NCI-H524 (cell line): ENCODE results near the gene MAZ.
"Not testable (repeated sequence)": the region's sequence is repeated elsewhere in the genome, so short reads cannot be mapped to it uniquely, and the experiment has no call there.

Experiments used
- DNase-seq, 2 experiments: peaks; one replicate each; lab custom pipeline; 2025; lab: John Stamatoyannopoulos, UW

The MAZ gene

DNA sequence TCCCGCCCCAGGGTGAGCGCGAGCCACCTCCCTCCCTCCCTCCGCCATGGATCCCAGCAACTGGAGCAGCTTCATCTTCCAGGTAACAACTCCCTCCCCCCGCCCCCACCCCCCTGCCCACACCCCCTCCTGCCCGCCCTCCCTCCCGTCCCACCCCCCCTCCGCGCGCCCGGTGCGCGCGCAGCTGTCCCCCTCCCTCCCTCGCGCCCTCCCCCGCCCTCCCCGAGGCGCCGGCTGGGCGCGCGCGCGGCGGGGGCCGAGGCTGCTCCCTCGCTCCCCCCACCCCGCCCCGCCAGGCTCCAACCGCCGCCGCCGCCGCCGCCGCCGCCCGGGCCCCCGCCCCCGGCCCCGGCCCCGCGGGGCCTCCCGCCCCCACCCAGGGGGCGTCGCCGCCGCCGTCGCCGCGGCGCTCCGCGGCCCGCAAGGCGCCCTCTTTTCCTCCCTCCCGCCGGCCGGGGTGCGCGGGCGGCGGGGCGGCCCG lies at the start of gene MAZ:
MAZ (plus strand) TSS at position 431 of the 481 bp plus-strand sequence. CDS start 173 bp downstream, outside the sequence.
- DNase-seq: no peak

DNA sequence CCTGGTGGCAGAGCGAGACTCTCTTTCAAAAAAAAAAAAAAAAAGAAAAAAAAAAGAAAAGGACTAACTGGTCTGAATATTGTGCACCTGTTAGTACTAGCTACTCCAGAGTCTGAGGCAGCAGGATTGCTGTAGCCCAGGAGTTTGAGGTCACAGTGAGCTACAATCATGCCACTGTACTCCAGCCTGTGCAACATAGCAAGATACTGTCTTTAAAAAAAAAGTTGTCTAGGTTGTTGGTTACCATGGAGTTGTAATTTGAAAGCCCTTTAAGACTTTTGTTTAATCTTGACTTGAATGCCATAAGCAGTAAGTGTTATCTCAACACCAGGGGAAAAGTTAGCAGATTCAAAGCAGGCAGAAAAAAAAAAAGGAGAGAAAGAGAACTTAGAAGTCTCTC lies 49.7 kb upstream of the MAZ start:
- DNase-seq: no peak

DNA sequence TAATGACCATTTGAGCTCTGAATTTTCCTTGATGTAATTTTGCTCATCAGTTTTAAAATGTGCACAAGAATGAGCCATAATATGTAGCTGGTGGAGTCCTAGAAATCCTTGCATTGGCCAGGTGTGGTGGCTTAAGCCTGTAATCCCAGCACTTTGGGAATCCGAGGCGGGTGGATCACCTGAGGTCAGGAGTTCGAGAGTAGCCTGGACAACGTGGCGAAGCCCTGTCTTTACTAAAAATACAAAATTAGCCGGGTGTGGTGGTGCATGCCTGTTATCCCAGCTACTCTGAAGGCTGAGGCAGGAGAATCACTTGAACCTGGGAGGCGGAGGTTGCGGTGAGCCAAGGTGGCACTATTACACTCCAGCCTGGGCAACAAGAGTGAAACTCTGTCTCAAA lies 49.2 kb upstream of the MAZ start:
- not testable (repeated sequence) for DNase-seq

DNA sequence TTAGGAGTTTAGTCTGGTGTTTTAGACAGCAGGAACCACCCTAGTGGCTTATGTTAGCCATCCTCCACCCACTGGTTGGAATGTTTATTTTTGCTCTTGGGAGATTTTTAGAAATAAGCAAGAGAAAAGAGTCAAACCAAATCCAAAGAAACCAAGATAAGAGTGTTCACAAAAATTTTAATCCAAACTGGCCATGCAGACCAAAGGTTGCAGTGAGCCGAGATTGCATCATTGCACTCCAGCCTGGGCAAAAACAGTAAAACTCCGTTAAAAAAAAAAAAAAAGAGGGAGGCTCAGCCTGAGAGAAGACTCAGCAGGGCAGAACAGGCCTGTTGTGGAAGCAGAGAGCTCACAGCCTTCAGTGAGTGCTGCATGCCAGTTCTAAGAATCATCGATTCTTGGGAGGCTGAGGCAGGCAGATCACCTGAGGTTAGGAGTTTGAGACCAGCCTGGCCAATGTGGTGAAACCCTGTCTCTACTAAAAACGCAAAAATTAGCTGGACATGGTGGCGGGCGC lies 48.3 kb upstream of the MAZ start:
- DNase-seq: no peak

DNA sequence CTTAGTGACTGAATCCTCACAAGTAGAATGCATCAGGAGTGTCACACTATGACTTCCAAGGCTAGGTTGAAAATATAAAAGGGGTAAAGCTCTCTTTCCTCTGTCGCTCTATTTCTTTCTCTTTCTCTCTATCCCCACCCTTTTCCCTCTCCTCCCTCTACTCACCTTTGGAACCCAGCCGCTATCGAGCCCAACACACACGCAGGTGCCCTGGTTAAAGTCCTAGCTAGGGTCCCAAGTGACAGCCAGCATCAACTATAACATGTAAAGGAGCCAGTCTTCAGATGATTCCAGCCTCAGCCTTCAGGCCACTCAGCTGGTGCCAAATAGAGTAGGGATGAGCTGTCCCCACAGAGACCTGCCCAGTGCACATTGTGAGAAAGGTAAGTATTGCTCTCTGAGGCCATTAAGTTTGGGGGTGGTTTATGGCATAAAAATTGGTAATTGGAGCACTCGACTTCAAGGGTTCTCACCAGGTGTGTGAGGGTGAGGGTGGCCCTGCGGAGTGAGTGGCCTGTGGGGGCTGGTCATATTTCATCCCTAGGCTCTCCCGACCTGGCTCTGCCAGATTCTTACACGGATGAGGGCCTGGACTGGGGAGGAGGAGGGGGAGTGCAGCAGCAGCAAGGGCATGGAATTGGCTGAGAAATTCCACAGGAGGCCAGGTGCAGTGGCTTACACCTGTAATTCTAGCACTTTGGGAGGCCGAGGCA lies 45.6 kb upstream of the MAZ start:
- no peak for DNase-seq

DNA sequence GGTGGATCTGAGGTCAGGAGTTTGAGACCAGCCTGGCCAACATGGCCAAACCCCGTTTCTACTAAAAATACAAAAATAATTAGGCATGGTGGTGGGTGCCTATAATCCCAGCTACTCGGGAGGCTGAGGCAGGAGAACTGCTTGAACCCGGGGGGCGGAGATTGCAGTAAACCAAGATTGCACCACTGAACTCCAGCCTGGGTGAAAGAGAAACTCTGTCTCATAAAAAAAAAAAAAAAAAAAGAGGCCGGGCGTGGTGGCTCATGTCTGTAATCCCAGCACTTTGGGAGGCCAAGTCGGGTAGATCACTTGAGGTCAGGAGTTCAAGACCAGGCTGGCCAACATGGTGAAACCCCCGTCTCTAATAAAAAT lies 45.1 kb upstream of the MAZ start:
- not testable (repeated sequence) for DNase-seq

DNA sequence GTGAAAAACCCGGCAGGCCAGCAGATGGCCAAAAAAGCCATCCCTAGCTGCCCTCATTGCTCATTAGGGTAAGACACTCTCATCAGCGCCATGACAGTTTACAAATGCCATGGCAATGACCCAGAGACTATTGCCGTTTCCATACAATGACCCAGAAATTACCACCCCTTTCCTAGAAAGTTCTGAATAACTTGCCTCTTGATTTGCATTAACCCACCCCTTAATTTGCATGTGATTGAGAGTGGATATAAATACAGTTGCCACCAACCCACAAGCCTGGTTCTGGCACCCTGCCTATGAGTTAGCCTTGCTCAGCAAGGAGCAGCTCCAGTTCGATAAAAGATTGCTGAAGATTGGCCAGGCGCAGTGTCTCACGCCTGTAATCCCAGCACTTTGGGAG lies 44.4 kb upstream of the MAZ start:
- DNase-seq: no peak

DNA sequence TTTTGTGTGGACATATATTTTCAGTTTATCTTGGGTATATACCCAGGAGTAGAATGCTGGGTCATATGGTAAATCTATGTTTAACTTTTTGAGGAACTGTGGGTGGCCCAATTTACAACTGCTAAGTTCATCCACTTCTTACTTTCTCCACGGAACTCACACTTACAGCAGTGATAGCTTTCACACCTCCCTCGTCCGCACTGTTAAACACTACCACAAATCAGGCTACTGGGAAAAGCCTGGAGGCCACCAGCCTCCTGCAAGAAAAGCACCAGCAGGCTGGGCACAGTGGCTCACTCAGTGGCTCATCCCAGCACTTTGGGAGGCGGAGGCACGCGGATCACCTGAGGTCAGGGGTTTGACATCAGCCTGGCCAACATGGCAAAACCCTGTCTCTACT lies 43.0 kb upstream of the MAZ start:
- DNase-seq: no peak

DNA sequence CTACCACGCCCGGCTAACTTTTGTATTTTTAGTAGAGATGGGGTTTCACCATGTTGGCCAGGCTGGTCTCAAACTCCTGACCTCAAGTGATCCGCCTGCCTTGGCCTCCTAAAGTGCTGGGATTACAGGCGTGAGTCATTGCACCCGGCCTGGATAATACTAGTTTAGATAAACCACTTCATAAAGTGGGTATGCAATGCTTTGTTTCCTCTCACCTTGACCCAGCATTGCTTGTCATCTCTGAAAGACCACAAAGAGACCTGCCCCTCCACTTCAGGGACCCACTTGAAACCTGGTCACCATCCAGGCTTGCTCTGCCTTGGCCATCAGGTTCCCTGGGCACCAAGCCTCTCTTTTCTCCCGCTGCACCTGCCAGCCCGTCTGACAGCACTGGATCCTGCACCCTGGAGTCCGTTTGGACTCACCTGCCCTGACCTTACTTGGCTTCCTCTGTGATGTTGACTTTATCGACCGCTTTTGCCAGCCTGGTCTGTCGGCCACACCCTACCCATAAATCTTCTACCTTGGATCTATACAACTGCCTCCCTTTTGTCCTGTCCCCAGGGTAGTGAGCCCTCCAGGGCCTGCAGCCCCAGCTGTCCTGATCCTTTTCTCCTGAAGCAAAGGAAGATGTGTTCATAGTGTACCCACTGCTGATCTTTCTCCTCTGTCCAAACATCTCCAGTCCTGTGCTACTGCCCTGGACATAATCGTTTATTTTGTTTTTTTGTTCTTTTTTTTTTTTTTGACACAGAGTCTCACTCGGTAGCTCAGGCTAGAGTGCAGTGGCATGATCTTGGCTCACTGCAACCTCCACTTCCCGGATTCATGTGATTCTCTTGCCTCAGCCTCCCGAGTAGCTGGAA lies 40.9 kb upstream of the MAZ start:
- DNase-seq: no peak

DNA sequence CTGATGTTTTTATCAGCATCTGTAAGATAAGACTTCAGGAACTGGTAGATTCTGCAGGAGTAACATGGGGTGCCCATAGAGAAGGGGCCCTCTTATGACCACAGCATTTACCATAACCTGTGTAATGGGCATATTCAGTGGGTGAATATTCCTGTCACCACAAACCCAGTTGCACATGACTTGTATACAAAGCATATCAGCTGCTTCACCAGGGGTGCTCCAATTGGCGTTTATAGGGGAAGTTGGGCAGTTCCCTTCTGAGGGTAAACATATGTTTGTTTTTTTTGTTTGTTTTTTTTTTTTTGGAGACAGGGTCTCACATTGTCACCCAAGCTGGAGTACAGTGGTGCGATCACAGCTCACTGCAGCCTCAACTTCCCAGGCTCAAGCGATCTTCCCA lies 39.8 kb upstream of the MAZ start:
- no peak for DNase-seq

DNA sequence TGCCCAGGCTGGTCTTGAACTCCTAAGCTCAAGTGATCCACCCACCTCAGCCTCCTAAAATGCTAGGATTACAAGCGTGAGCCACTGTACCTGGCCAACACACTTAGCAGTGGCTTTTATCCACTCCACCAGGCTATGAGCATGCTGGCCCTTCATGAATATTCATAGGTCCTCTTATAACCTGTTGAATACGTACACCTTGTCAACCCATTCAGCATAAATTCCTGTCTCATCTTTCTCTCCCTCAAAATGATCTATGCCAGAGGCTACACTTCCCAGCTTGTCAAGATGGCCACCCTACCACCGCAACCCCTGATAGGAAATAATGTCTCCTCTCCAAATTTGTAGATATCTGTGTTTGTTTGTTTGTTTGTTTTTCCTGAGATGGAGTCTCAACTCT lies 39.3 kb upstream of the MAZ start:
- DNase-seq: no peak

DNA sequence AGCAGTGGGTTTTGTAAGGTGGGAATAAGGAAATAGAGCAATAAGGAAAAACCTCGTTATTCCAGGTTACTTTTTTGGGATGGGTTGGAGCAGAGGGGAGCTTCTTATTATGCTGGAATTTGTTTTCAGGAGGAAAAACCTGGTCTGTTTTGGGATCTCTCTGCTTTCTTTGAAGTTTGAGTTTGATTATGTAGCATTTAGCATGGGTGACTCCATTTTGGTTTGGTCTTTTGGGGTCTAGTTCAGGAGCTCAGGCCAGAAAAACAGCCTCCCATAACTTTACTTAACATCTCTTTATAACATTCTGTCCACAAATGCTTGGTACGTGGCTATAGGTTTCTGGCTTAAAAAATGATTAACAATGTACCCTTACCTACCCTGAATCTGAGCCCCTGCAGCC lies 36.8 kb upstream of the MAZ start:
- no peak for DNase-seq

DNA sequence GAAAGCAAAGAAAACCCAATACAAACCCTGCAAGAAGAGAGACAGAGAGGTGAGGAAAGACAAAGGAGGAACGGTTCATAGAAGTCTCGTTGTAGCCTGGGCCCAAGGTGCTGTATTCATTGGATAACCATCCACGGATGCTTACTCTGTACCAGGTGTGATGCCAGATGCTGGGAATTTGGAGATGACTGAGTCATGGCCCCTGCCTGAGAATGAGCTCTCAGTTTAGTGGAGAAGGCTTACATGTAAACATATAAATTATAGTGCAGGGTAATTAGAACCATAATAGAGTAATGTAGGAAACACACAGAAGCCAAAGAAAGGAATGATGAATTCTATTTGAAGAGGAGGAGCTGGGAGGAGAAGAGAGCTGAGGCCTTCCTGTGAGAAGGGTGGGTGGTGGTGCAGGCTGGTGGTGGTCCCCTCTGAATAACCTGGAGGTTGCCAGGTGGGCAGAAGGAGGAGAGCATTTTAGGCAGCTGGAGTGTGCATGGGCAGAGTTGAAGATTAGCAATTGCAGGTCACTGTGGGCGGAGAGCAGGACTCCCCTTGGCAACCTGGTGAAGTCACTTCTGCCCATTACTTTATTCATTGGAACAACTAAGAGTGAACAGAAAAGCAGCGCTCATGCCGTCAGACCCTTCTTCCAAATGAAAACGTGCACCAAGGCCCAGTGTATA lies 35.9 kb upstream of the MAZ start:
- peak in 1 of 2 experiments; percentile 12 for DNase-seq

DNA sequence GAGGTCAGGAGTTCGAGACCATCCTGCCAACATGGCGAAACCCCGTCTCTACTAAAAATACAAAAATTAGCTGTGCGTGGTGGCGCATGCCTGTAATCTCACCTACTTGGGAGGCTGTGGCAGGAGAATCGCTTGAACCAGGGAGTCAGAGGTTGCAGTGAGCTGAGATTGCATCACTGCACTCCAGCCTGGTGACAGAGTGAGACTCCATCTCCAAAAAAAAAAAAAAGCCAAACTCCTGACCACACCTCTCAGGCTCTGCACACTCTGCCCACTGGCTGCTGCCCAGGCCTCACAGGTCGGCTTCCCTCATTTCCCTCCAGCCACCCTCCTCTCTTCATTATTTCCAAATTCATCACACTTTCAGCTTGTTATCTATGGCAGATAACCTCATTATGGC lies 34.0 kb upstream of the MAZ start:
- DNase-seq: not testable (repeated sequence)

DNA sequence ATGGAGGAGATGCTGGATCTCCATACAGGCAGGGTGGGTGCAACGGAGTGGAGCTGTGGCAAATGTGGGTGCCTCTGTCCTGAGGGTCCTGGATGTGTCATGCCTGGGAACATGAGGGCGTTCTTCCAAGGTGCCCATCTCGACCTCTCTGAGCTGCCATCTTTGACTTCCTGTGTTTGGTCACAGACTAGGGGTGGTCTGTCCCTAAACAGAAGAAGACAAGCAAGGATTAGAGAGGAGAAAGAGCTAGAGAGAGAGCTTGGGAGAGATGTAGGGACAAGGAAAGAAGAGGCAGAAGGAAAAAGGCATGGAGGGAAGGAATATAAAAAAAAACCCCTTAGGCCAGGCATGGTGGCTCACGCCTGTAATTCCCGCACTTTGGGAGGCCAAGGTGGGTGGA lies 31.6 kb upstream of the MAZ start:
- DNase-seq: no peak

DNA sequence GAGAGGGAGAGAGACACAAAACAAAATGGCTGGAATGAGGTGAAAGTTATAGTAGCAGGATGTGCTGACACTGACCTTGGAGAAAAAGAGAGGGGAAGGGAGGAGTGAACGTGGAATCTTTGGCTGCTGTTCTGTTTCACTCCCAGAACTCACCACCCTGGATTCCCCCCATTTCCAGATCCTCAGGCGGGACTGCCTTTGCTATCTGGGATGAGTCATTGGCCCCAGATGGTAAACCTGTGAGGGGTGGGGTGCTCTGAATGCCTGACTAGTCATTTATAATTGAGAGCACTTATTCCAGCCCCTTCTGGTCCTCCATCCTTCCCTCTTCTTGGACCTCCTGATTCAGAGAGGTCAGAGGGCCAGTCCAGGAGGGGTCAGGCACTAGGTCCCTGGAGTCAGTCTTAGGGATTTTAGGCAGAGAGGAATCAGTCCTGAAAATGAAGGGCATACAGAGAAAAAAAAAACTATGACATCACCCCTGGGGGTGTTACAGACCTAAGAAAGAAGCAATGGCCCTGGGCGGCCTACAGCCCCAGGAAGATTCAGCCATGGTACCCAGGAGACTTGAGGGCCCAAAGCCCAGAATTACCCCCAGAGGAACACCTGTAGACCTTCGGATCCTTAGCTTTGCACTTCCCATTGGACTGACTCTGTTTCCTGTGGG lies 30.5 kb upstream of the MAZ start:
- DNase-seq: peak; percentile 21 to 59

DNA sequence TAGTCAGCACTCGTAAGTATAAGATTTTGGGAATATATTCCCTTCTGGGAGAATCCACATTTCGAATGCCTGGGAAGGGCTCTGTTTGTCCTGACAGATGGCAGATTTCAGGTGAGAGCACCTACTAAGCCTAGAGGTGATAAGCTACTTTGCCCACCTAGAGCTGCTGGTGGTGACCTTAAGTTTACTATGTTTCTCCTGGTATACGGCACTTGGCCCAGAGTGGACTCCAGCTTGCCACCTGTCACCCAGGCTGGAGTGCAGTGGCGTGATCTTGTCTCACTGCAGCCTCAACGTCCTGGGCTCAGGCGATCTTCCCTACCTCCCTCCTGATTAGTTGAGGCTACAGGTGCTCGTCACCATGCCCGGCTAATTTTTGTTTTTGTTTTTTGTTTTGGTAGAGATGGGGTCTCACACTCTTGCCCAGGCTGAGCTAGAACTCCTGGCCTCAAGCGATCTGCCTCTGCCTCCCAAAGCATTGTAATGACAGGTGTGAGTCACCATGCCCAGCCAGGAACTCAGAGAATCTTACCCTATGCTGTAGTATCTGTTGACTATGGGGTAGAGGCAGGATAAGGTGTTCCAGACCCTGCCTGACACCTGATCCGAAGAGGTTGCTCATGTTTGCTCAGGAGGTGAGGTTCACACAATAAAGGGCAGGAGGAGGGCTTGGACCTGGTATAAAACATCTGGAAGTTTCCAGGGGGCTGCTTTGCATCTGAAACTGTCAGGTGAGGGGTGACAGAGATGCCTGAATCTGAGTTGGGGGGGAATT lies 28.6 kb upstream of the MAZ start, which contains the start of gene ZG16:
ZG16 (plus strand) TSS at position 681 of the 775 bp plus-strand sequence. CDS start 1,011 bp downstream, outside the sequence.
- no peak for DNase-seq

DNA sequence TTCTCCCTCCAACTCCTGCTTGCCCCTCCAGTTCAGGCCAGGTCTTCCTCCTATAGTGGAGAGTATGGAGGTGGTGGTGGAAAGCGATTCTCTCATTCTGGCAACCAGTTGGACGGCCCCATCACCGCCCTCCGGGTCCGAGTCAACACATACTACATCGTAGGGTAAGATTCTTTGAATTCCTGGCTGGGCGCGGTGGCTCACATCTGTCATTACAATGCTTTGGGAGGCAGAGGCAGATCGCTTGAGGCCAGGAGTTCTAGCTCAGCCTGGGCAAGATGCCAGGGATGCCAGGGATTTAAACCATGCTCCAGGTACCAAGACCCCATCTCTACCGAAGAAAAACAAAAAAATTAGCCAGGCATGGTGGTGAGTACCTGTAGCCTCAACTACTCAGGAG lies 26.9 kb upstream of the MAZ start:
- no peak for DNase-seq

DNA sequence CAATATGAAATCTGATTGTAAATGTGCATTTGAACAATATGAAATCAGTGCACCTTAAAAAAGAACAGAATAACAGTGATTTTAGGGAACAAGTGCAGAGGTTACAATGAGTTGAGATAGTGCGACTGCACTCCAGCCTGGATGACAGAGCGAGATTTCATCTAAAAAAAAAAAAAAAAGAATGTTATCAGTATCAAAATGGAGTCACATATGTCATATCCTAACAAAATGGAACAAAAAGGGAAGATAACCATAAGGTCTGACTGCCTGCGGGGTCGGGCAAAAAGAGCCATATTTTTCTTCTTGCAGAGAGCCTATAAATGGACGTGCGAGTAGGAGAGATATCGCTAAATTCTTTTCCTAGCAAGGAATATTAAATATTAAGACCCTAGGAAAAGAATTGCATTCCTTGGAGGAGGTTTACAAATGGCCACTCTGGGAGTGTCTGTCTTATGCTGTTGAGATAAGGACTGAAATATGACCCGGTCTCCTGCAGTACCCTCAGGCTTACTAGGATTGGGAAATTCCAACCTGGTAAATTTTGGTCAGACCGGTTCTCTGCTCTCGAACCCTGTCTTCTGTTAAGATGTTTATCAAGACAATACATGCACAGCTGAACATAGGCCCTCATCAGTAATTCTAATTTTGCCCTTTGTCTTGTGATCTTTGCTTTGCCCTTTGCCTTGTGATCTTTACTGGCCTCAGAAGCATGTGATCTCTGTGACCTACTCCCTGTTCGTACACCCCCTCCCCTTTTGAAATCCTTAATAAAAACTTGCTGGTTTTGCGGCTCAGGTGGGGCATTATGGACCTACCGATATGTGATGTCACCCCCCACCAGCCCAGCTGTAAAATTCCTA lies 23.0 kb upstream of the MAZ start:
- DNase-seq: not testable (repeated sequence)

DNA sequence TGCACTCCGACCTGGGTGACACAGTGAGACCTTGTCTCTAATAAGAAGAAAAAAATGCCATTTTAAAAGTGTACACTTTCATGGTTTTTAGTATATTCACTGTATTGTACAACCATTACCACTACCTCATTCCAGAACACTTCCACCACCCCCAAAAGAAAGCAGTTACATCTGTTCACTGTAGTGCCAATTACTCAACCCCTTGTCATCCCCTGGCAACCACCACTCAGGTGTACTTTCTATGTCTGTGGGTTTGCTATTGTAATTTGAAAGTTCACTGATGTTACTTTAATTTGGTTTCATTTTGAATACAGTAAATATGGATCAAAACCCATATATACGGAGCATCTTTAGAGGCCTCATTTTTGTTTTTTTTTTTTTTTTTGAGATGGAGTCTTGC lies 22.2 kb upstream of the MAZ start:
- DNase-seq: no peak
